HG03045 (cell line): ENCODE measurements around the gene ZNRF3.
"Not testable (repeated sequence)": the region's sequence is repeated elsewhere in the genome, so short reads cannot be mapped to it uniquely, and the experiment has no call there.

Experiments used
- ATAC-seq: cut with Tn5 transposase; IDR thresholded peaks from one replicate; pipeline ENCODE4 v1.9.1; 2021; ENCODE audit warnings: mild to moderate bottlenecking, moderate library complexity; ENCODE audit not compliant: unreplicated experiment

The ZNRF3 gene

GRCh38 chr22:29030016-29030617, 146.7 kb downstream of the ZNRF3 start:
- no peak for ATAC-seq

- no peak for ATAC-seq
These were observed 147.3 kb downstream of the ZNRF3 start for GRCh38 chr22:29030618-29031226.

DNA sequence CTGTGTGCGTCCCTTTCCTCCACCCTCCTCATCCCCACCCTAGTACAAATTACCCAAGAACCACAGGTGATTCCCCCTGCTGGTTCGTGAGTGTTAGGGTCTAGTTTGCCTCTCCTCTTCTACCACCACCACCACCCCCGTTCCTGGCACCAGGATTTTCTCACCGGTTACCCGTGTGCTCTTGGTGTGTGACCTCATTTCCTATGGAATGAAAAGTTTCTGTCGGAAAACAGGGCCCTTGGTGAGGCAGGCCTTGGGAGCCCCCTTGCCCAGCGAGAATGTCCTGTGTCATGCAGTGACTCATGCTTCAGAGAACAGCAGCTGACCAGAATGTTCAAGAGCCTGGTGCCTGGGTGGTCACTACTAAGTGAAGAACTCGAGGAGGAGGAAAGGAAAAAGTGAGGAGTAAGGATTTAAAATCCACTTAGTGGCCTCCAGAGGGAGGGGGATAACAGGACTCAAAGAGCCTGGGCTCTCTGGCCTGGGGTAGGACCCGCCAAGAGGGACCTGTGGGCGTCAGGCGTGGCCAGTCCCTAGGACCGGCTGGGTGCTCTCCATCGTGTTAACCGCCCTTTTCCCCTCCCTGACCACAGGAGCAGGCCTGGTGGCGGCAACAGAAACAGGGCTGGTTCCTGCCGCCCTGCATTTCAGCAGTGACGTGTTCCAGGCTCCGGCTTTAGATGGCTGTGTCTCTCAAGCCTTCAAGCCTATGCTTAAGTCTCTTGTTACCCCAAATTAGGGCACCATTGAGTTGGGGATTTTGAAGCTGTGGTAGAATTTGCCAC, 148.0 kb downstream of the ZNRF3 start:
- ATAC-seq: no peak

DNA sequence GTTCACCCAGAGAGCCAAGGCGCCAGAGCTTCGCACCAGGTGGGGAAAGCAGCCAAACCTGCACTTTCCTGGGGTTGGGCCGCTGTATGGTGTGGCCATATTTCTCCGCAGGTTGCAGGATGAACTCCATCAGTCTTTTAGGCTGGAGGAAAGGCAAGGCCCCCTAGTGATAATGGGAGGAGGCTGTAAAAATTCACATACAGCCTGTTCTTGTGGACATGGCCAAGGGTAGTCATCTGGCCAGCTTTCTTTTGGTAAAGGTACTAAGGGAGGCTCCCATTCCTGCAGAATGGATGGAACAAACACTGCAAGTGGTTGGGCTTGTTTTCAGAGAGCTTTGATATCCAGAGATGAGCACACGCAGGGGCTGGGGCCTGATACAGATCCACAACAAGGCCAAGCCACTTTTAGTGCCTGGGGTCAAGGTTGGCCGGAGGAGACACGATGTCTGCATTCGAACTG, 148.7 kb downstream of the ZNRF3 start:
- no peak for ATAC-seq

GRCh38 chr22:29032584-29032983, 149.2 kb downstream of the ZNRF3 start:
- no peak for ATAC-seq

GRCh38 chr22:29037340-29037932, 154.1 kb downstream of the ZNRF3 start:
- ATAC-seq: no peak

GRCh38 chr22:29039148-29039547, 155.8 kb downstream of the ZNRF3 start:
- ATAC-seq: no peak

DNA sequence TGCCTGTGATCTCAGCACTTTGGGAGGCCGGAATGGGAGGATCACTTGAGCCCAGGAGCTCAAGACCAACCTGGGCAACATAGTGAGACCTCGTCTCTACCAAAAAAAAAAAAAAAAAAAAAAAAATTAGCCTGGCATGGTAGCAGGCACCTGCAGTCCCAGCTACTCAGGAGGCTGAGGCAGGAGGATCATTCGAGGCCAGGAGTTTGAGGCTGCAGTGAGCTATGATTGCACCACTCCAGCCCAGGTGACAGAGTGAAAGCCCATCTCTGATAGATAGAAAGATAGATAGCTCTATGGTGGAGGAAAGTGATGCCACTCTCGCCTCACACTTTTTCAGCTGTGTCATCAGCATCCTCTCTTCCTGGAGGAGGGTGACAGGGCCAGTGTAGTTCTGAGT, 156.3 kb downstream of the ZNRF3 start:
- ATAC-seq: not testable (repeated sequence)

GRCh38 chr22:29040385-29041275, 157.3 kb downstream of the ZNRF3 start:
- ATAC-seq: no peak

- ATAC-seq: no peak
These were observed 158.0 kb downstream of the ZNRF3 start for GRCh38 chr22:29041408-29041807.

DNA sequence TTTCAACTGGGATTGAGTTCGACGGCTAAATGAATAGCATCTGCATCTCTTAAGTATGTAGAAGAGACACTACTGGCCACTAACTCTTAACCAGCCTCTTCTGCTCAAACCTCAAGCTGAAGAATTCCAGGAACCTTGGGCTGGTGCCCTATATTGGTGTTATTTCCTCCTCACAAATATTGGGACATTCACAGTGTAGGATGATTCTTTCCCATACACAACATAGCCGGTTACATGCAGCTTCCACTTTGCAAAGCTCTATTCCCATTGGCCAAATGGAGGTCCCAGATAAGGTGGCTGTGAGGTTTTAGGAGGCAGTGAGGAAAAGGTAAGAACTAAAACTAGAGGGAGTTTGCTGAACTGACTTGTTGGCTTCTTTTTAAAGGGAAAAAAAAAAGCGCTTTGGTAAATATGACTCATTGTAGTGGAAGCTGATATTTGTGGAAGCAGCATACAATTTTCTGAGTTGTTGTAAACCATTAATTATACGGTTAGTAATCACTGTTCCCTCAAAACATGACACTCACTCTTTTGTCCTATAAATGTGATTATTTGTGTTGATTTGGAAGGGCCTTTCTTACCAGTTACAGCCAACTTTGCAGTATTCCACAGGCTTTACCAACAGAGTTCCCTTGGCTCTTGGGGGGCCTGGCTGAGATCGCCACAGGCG, 160.7 kb downstream of the ZNRF3 start:
- ATAC-seq: no peak

- ATAC-seq: no peak
These were observed 161.3 kb downstream of the ZNRF3 start for GRCh38 chr22:29044657-29045176.

GRCh38 chr22:29048822-29049654, 165.7 kb downstream of the ZNRF3 start:
- ATAC-seq: no peak

DNA sequence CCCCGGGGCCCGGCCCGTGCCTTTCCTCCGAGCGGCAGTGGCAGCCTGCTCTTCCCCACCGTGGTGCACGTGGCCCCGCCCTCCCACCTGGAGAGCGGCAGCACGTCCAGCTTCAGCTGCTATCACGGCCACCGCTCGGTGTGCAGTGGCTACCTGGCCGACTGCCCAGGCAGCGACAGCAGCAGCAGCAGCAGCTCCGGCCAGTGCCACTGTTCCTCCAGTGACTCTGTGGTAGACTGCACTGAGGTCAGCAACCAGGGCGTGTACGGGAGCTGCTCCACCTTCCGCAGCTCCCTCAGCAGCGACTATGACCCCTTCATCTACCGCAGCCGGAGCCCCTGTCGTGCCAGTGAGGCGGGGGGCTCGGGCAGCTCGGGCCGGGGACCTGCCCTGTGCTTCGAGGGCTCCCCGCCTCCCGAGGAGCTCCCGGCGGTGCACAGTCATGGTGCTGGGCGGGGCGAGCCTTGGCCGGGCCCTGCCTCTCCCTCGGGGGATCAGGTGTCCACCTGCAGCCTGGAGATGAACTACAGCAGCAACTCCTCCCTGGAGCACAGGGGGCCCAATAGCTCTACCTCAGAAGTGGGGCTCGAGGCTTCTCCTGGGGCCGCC, 166.4 kb downstream of the ZNRF3 start:
- ATAC-seq: no peak

DNA sequence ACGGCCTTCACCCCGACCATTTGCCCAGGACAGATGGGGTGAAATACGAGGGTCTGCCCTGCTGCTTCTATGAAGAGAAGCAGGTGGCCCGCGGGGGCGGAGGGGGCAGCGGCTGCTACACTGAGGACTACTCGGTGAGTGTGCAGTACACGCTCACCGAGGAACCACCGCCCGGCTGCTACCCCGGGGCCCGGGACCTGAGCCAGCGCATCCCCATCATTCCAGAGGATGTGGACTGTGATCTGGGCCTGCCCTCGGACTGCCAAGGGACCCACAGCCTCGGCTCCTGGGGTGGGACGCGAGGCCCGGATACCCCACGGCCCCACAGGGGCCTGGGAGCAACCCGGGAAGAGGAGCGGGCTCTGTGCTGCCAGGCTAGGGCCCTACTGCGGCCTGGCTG, 167.1 kb downstream of the ZNRF3 start:
- ATAC-seq: no peak

- ATAC-seq: no peak
These were observed 169.8 kb downstream of the ZNRF3 start for GRCh38 chr22:29053048-29053702.

GRCh38 chr22:29054251-29054767, 170.9 kb downstream of the ZNRF3 start:
- no peak for ATAC-seq
